ENCODE measurements around the gene MRGPRD.
A peak's percentile ranks its signal among the peaks of the same experiment; 100 is the strongest.

Gene MRGPRD

DNA sequence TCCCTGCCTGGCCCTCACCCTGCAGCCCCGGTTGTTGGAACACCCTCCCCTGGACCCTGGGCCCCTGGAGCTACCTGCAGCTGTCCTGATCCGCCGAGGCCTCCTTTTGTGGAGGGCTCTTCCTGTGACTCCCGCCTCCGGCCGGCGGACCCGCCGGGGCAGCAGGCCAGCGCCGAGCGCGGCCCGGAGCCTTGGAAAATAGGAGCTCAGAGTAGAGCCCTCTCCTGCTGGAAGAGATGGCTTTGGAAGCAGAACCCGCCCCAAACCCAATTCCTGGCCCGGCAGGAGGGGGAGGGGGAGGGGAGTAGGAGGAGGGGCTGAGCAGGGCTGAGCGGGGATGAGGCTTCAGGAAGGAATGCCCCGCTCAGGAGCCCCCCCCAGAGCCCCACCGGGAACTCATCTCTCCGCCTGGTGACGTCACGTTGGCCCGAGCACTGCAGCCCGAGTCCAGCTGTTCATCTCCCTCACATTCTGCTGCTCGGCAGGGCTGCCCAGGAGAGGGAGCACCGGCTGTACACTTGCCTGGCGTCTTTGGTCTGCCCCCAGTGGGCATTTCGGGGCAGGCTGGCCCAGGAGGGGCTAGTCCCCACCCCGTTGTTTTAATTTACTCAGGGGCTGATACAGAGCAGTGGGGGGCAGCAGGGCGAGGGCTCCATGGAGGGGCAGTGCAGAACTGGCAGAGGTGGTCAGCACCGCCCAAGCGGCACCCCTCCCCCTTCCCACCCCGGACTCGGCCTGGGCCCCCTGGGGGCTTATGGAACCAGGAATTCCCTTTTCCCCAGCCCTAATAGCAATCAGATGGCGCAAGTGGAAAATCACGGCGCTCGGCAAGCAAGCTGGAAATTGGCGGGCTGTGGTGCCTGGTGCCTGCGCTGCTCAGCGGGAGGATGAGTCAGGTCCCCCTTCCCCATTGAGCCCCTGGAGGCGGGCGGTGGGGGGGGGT is 32.5 kb upstream of the MRGPRD start, which contains the start of gene MRGPRF:
Gene MRGPRF, minus strand, starts transcription at position 238 of the 943 bp plus-strand sequence. CDS start 3,345 bp downstream, outside the sequence.
- WGBS, 2 experiments = 3% methylated on average over 41 to 43 of the region's 43 CpGs
- Histone ChIP-seq H3K4me1 (ENCODE audit: control insufficient read depth, insufficient read depth, low read length) (peaks cover 42% of the 10 kb centered on the region), H3K27ac (ENCODE audit: insufficient read depth, low read depth, low read length, poor library complexity, severe bottlenecking) (no peak within 1 kb of the TSS), H3K27me3 (ENCODE audit: control insufficient read depth, insufficient read depth, low read length, poor library complexity, severe bottlenecking) (peaks cover 16% of the 10 kb centered on the region), H3K36me3 (ENCODE audit: control insufficient read depth, insufficient read depth, low read length) (no peaks in the 10 kb centered on the region), H3K4me3 (ENCODE audit: insufficient read depth, low read depth, low read length) (peak within 1 kb of the TSS; percentile 25), H3K9me3 (ENCODE audit: control insufficient read depth, low read length) (no peaks in the 10 kb centered on the region)

DNA sequence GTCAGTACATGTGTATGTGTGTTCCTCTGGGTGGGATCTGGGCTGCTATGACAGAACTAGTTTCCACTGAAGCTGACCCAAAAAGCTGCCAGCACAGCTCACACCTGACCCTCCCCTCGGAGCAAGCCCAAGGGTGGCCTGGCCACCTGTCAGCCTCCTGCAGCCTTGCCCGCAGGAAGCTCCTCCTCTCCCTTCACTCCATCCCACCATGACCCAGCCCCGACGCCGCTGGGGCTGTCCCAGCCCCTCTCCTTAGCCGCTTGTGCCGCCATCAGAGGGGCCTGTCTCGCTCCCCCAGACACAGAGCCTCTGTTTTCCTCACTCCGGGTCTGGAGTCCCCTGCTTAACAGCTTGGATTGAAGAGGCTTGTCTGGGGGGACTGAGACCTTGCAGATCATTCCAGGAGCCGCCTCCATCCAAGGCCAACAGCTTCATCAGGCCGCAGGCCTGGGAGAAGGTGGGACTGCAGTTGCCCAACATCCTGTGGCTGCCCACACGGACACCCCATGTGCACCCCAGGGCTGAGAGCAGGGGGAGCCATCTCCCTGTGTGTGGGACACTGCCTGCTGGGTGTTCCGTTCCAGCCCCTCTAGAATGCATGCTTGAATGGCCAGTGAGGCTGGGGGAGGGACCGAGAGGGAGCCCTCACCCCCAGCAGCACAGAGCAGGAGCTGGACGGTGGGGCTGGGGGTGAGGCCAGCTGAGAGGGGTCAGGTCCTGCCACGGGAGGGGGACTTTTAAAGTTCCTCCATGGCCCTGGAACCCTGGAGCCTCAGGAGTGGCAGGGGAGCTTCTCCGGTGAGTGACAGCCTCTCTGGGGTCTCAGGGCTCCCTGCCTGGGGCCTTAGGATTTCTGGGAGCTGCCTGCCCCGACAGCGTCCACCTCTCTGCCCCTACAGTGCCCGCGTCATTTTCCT is 31.6 kb upstream of the MRGPRD start:
- no peak overlapping the region for H3K27ac ChIP-seq (ENCODE audit: insufficient read depth, low read depth, low read length, poor library complexity, severe bottlenecking)
- peak overlapping the region; percentile 25 for H3K4me3 ChIP-seq (ENCODE audit: insufficient read depth, low read depth, low read length)
- WGBS, 2 experiments = 29 to 31% methylated on average over 21 of the region's 21 CpGs
- peaks cover 16% of the 10 kb centered on the region for H3K27me3 ChIP-seq (ENCODE audit: control insufficient read depth, insufficient read depth, low read length, poor library complexity, severe bottlenecking)
- no peaks in the 10 kb centered on the region for H3K36me3 ChIP-seq (ENCODE audit: control insufficient read depth, insufficient read depth, low read length)
- H3K9me3 ChIP-seq (ENCODE audit: control insufficient read depth, low read length) = no peaks in the 10 kb centered on the region
- H3K4me1 ChIP-seq (ENCODE audit: control insufficient read depth, insufficient read depth, low read length) = peaks cover 42% of the 10 kb centered on the region

DNA sequence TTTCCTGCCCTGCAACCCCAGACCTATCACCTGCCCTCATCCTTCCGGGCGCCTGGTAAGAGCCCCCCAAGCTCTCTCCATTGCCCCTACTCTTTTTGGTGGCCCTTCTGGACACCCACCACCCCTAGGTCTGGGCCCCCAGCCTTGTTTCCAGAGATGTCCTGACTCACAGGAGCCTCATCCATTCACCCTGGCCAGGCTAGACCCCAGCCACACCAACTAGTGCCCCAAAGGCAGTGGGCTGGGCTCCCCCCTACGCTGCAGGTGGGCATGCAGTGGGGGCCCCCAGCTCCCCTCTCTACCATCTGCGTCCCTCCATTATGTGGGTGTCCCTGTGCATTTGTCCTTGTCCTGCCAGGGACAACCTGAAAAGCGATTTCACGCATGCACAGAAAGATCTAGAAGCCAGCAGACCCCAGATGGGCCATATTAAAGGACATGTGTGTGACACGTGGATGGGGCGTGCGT is 30.9 kb upstream of the MRGPRD start:
- peaks cover 16% of the 10 kb centered on the region for H3K27me3 ChIP-seq (ENCODE audit: control insufficient read depth, insufficient read depth, low read length, poor library complexity, severe bottlenecking)
- H3K4me1 ChIP-seq (ENCODE audit: control insufficient read depth, insufficient read depth, low read length) = peaks cover 42% of the 10 kb centered on the region
- H3K36me3 ChIP-seq (ENCODE audit: control insufficient read depth, insufficient read depth, low read length) = no peaks in the 10 kb centered on the region
- H3K4me3 ChIP-seq (ENCODE audit: insufficient read depth, low read depth, low read length) = peak overlapping the region; percentile 29
- no peaks in the 10 kb centered on the region for H3K9me3 ChIP-seq (ENCODE audit: control insufficient read depth, low read length)
- H3K27ac ChIP-seq (ENCODE audit: insufficient read depth, low read depth, low read length, poor library complexity, severe bottlenecking) = no peak overlapping the region
- WGBS, 2 experiments = 88 to 89% methylated on average over 9 of the region's 9 CpGs

DNA sequence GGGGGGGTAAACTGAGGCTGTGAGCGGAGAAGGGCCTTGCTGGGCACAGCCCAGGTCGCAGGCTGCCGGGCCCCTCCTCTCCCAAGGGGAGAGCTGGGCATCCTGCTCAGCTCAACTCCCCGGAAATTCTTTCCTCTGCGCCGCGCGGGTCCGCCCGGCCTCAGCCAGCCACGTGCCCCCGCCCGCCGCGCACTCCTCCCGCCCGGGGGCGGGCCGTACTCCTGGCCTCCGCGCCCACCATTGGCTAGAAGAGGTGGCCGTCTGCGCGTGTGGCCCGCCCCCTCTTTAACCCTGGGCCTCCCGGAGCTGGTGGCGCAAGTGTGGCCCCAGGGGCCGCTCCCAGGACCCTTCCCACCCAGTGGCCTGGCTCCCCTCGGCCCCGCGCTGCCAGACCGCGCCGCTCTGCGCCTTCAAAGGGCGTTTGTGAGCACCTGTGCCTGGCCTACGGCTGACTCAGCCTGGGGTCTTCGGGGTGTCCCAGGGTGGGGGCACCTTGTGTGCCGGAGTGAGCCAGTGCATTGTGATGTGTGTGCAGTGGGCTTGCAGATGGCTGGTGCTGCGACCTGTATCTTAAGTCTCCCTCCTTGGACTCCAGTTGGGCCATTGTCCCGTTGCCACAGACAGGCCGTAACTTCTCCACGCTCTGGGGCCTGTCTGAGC is 30.3 kb upstream of the MRGPRD start:
- Histone ChIP-seq H3K9me3 (ENCODE audit: control insufficient read depth, low read length) (no peaks in the 10 kb centered on the region), H3K36me3 (ENCODE audit: control insufficient read depth, insufficient read depth, low read length) (no peaks in the 10 kb centered on the region), H3K27me3 (ENCODE audit: control insufficient read depth, insufficient read depth, low read length, poor library complexity, severe bottlenecking) (peaks cover 16% of the 10 kb centered on the region), H3K27ac (ENCODE audit: insufficient read depth, low read depth, low read length, poor library complexity, severe bottlenecking) (no peak overlapping the region), H3K4me1 (ENCODE audit: control insufficient read depth, insufficient read depth, low read length) (peaks cover 42% of the 10 kb centered on the region), H3K4me3 (ENCODE audit: insufficient read depth, low read depth, low read length) (peak overlapping the region; percentile 29)
- 13% methylated on average over 43 of the region's 43 CpGs for WGBS, 2 experiments

DNA sequence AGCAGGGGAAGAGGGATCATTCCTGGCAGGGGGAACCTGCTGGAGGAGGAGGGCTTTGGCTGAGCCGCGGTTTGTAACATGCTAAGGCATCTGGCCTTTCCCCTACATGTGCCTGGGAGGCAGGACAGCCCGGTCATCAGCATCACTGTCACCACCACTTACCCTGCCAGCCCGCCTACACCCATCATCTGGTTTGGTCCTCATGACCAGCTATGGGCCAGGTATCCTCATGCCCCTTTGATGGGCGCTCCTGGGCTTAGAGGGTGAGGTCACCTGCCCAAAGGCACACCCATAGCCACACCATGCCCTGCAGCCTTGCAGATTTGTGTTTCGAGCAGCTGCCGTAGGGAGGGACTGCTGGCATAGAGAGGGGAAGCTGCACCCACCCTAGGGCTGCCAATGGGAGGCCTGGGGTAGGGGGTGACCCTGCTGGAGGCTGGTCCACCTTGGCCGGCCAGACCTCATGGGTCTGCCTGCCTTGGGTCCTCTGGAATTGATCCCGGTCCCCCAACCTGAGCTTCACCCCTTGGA is 29.6 kb upstream of the MRGPRD start:
- Histone ChIP-seq H3K27me3 (ENCODE audit: control insufficient read depth, insufficient read depth, low read length, poor library complexity, severe bottlenecking) (peaks cover 16% of the 10 kb centered on the region), H3K9me3 (ENCODE audit: control insufficient read depth, low read length) (no peaks in the 10 kb centered on the region), H3K27ac (ENCODE audit: insufficient read depth, low read depth, low read length, poor library complexity, severe bottlenecking) (no peak overlapping the region), H3K36me3 (ENCODE audit: control insufficient read depth, insufficient read depth, low read length) (no peaks in the 10 kb centered on the region), H3K4me3 (ENCODE audit: insufficient read depth, low read depth, low read length) (peak overlapping the region; percentile 29), H3K4me1 (ENCODE audit: control insufficient read depth, insufficient read depth, low read length) (peaks cover 42% of the 10 kb centered on the region)
- WGBS, 2 experiments = 75 to 76% methylated on average over 9 of the region's 9 CpGs

DNA sequence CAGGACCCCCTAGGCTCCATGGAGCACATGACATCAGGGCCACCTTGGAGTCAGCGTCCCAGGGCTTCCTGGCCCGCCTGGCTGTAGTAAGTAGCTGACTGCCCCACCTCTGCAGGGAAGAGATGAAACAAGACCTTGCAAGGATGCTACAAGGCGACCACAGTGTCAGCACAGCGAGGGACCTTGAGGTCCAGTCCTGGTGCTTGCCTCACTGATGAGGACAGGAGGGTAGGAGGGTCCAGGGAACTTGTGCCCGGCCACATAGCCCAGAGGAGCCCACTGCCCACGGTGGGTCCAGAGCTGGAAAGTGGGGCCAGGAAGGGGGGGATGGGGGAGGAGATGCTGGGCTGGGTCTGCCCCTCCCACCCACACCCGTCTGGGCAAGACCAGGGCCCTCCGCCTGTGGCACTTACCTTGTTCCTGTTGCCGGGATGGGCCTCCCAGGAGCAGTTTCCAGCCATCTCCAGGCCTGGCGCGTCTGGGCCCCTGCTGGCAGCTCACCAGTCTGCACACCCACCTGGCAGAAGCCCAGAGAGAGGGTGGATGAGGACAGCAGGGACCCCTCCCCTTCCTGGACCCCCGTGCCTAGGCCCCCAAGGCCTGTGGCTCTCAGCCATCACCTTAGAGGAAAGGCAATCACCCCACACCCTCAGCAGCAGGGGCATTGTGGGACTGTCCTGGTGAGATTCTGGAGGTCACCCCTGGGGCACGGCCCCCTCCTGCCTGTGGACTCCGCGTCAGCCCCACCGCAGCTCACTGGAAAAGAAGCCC is 28.8 kb upstream of the MRGPRD start:
- Histone ChIP-seq H3K36me3 (ENCODE audit: control insufficient read depth, insufficient read depth, low read length) (no peaks in the 10 kb centered on the region), H3K9me3 (ENCODE audit: control insufficient read depth, low read length) (no peaks in the 10 kb centered on the region), H3K4me3 (ENCODE audit: insufficient read depth, low read depth, low read length) (no peak overlapping the region), H3K27ac (ENCODE audit: insufficient read depth, low read depth, low read length, poor library complexity, severe bottlenecking) (no peak overlapping the region), H3K27me3 (ENCODE audit: control insufficient read depth, insufficient read depth, low read length, poor library complexity, severe bottlenecking) (peaks cover 16% of the 10 kb centered on the region), H3K4me1 (ENCODE audit: control insufficient read depth, insufficient read depth, low read length) (peaks cover 38% of the 10 kb centered on the region)
- WGBS, 2 experiments = 88 to 90% methylated on average over 15 to 16 of the region's 16 CpGs

DNA sequence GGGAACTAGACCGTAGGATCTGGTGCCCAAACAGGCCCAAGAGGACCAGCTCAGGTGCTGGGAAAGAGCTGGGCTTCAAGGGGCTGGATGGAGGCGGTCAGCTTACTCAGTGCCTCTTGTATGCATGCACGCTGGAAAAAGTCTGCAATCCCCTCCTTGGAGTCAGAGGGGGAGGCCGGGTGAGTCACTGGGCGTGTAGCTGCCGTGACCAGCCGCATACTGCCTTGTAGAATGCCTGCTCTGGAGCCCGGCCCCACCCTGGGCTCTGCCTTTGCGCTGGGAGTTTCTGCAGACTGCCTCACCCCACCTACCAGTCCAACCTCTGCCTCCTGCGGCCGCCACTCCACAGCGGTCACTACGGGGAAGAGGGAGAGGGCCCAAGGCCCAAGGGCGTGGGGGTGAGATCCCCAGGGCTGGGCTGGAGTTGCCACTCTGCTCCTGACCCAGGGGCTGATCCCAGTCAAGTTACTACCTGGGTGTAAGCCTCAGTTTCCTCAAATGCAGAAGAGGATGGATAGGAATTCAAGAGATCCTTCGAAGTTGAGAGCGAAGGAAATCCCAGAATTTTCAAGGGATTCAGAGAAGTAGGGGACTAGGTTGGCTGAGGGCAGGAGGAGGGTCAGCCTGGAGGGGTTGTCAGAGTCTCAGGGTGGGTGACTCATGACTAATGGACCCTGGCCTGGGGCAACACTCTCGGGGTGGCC is 28.1 kb upstream of the MRGPRD start:
- peaks cover 13% of the 10 kb centered on the region for H3K27me3 ChIP-seq (ENCODE audit: control insufficient read depth, insufficient read depth, low read length, poor library complexity, severe bottlenecking)
- H3K4me1 ChIP-seq (ENCODE audit: control insufficient read depth, insufficient read depth, low read length) = peaks cover 31% of the 10 kb centered on the region
- no peaks in the 10 kb centered on the region for H3K9me3 ChIP-seq (ENCODE audit: control insufficient read depth, low read length)
- H3K4me3 ChIP-seq (ENCODE audit: insufficient read depth, low read depth, low read length) = no peak overlapping the region
- H3K27ac ChIP-seq (ENCODE audit: insufficient read depth, low read depth, low read length, poor library complexity, severe bottlenecking) = no peak overlapping the region
- 82 to 85% methylated on average over 17 of the region's 17 CpGs for WGBS, 2 experiments
- no peaks in the 10 kb centered on the region for H3K36me3 ChIP-seq (ENCODE audit: control insufficient read depth, insufficient read depth, low read length)

DNA sequence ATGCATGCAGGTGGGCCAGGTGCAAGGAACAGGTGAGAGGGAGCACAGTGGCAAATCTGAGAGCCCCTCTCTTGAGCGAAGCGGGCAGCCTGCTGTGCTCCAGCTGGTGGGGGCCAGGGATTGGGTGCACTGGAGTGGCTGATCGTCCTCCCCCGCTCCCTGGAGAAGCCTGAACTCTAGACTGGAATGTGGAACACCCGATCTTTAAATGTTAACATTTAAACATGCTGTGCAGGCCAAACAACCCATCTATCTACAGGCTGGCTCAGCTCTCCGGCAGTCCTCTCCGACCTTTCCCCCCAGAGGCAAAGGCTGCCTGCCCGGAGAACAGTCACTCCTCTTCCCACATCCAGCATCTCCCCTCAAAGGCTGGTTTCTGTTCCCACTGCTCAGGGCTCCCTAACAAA is 27.2 kb upstream of the MRGPRD start:
- H3K27me3 ChIP-seq (ENCODE audit: control insufficient read depth, insufficient read depth, low read length, poor library complexity, severe bottlenecking) = peaks cover 5% of the 10 kb centered on the region
- H3K4me1 ChIP-seq (ENCODE audit: control insufficient read depth, insufficient read depth, low read length) = peaks cover 28% of the 10 kb centered on the region
- H3K36me3 ChIP-seq (ENCODE audit: control insufficient read depth, insufficient read depth, low read length) = no peaks in the 10 kb centered on the region
- 78 to 82% methylated on average over 8 of the region's 8 CpGs for WGBS, 2 experiments
- H3K9me3 ChIP-seq (ENCODE audit: control insufficient read depth, low read length) = no peaks in the 10 kb centered on the region
- no peak overlapping the region for H3K27ac ChIP-seq (ENCODE audit: insufficient read depth, low read depth, low read length, poor library complexity, severe bottlenecking)
- no peak overlapping the region for H3K4me3 ChIP-seq (ENCODE audit: insufficient read depth, low read depth, low read length)
